GM19351 (cell line): Measurements from ENCODE around the gene CXCL1.
"Not testable (repeated sequence)": the region's sequence is repeated elsewhere in the genome, so short reads cannot be mapped to it uniquely, and the experiment has no call there.

ENCODE experiments used
- ATAC-seq: cut with Tn5 transposase; IDR thresholded peaks from one replicate; pipeline ENCODE4 v1.9.1; 2021; ENCODE audit warnings: mild to moderate bottlenecking, moderate library complexity; ENCODE audit not compliant: unreplicated experiment

Gene CXCL1

DNA sequence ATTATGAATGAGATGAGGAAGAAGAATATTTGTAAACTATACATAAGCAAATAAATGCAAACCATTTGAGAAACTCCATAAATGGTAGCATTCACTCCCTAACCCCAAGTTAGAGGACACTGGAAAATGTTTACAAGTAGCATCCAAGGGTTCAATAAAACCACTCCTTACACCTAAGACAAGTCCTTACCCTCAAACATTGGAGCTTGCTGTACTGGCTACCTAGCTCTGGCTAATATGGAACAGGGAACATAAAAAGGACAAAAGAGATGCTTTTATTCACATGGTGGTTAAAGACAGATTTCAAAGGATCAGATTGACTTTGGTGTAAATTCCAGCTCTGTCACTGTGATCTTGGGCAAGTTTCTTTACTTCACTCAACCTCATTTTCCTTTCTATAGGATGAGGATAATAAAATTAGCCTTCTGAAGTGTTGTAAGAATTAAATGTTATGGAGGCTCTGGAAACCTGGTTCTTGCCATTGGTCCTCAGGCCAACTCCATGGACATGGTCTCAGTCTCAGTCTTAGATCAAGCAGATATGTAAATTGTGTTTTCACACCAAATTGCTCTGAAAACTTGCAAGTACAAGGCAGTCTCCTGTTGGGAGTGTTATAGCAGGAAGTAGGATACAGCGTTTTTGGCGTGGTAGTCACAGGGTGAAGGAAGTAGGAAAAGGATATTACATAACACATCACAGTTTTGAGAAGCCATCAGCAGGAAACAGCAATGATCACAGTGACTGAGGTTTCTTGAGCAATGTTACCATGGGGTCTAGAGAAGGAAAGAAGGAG, 3.3 kb downstream of the CXCL1 start:
- ATAC-seq: no peak

DNA sequence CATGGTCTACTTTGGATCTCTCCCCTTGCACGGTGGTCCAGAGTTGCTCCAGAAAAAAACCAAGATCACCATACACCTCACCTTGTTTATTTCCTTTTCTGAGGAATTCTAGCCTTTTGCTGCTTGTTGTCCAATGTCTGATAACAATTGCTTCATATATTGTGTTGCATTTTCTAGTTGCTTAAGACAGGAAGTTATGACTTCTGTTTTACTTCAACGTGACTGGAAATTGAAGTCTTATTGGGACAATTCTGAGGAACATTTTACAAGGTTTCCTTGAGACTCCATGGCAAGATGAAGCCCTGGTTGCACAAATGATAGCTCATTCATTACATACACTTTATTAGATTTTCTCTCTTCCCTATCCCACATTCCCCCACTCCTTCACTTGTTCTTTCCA, 5.2 kb downstream of the CXCL1 start:
- no peak for ATAC-seq

- no peak for ATAC-seq
Measured at GRCh38 chr4:73875401-73875800, 6.2 kb downstream of the CXCL1 start.

GRCh38 chr4:73883306-73883705, 14.1 kb downstream of the CXCL1 start:
- ATAC-seq: no peak

- no peak for ATAC-seq
Measured at GRCh38 chr4:73885574-73886267, 16.5 kb downstream of the CXCL1 start.

DNA sequence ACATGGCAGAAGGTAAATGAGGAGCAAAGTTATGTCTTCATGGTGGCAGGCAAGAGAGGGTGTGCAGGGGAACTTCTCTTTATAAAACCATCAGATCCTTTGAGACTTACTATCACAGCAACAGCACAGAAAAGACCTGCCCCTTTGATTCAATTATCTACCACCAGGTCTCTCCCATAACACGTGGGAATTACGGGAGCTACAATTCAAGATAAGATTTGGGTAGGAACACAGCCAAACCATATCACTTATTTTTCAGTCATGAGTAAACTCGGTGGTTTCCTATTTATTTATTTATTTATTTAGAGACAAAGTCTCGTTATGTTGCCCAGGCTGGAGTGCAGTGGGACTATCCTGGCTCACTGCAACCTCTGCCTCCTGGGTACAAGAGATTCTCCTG, 22.1 kb downstream of the CXCL1 start:
- no peak for ATAC-seq

GRCh38 chr4:73891739-73892405, 22.7 kb downstream of the CXCL1 start:
- no peak for ATAC-seq

DNA sequence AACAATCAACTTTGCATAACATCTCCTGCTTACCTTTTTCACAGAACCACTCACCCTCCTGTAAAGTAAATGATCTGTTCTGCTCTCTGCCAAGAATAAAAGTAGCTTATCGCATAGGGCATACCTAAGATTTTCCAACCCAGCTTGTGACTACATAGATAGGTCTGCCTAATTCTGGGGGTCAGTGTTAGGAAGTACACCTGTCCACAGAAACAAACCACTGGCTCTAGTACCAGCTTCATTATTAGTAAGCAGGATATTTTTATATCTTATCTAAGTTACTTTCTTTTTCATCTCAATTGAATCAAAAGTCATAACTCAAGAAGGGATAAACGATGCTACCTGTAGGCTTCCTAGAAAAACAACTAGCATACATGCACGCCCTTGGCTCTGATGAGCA, 23.8 kb downstream of the CXCL1 start:
- ATAC-seq: no peak

GRCh38 chr4:73894001-73894400, 24.8 kb downstream of the CXCL1 start:
- ATAC-seq: no peak

GRCh38 chr4:73895201-73896175, 26.3 kb downstream of the CXCL1 start:
- ATAC-seq: no peak

DNA sequence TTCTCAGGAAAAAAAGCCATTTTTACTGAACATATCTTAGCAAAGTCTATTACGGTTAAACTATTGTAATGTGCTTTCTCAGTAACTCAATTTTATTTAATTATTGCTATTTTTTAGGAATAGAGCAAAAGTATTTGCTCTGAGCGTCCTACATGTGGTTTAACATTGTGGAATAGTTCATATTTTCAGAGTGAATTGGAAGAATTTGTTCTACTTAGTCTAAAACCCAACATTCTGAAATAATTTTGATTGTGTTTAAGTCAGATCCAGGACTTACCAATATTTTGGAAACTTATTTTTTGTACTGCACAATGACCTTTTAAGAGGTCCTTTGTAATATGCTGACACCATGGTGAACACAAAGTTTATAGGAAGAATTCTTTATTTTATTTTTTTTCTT, 27.2 kb downstream of the CXCL1 start:
- no peak for ATAC-seq

DNA sequence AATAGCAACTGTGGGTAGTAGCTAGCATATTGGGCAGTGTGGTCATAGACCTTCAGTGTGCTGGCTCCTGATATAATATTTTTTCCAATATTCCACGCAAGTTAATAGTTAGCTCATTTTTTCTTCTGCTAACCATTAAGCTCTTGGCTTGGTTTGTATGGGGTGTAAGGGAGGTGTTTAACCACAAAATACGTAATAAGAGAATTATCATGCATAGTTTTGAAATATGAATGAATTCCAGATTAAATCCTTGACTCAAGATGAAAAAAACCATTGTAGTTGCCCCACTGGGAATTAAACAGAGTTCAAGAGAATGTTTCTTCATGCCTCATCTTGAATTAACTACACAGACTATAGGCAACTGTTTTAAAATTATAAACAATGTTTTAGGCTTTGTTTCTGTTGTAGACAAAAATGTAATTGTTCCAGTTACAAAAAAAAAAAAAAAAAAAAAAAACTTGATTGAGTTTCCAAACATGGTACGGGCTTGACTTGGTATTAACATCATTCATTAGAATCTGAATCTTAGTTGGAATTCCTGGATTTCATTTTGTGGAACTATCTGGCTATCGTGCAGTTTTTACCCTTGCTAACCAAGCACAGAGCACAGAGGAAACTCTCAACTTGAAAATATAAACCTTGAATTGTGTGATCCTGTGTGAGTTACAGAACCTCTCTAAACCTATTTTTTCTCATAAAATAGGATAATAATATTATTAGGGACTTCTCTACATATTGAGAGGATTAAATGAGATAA, 28.4 kb downstream of the CXCL1 start:
- ATAC-seq: no peak

DNA sequence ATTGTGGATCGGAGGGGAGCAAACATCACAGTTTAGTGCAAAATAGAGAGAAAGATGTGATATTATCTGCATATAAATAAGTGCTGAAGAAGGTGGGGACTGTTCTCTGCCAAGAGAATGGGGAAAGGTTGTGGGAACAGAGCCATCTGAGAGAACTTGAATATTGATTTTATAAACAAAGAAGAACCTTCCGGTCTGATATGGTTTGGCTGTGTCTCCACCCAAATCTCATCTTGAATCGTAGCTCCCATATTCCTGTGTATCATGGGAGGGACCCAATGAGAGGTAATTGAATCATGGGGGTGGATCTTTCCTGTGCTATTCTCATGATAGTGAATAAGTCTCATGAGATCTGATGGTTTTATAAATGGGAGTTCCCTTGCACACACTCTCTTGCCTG, 30.1 kb downstream of the CXCL1 start:
- not testable (repeated sequence) for ATAC-seq

- ATAC-seq: no peak
Measured at GRCh38 chr4:73901031-73901430, 31.8 kb downstream of the CXCL1 start.

GRCh38 chr4:73902038-73902637, 32.9 kb downstream of the CXCL1 start:
- no peak for ATAC-seq

DNA sequence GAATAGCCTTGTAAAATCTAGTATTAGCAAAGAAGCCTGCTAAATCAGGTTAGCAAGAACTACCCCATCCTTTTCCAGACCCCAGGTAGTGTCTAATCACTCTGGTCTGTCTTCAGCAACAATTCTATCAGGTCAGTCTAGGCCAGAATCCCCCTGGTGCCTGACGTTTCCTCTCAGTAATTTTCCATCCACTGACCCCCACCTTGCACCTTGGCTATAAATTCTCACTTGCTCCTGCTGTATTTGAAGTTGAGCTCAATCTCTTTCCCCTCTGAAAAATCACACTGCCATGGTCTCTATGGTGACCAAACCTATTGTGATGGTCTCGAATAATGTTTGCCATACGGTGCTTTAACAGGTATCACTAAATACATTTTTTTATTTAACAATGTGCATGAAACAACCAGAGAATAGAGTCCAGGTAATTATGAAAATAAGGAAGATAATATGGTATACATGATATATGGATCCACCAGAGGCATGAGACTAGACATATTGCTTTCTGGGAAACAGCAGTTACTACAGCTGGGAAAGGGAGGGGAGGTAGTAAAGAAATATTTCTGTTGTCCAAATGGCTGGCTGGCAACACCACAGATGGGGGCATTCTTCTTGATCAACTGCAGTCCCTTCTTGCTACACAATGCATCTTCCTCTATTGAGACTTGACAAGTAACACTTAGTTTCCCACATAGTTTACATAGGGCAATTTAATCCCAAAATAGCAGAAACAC, 33.8 kb downstream of the CXCL1 start:
- no peak for ATAC-seq

GRCh38 chr4:73904491-73904890, 35.3 kb downstream of the CXCL1 start:
- no peak for ATAC-seq

DNA sequence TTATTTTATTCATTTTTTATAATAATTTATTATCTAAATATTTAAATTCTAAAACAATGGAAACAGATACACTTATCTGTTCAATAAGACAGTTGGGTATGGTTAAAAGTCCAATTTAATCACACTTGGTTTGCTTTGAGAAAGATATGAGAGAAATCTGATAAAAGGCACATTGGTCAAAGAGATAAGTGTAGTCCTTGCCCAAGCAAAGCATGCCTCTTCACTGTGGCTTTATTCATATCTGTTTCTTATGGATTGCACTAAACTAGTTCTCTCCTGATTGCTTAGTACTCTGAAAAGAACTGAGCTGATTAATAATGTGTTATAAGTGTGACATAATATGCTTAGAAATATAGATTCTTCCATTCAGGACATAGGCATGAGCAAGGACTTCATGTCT, 39.8 kb downstream of the CXCL1 start:
- ATAC-seq: no peak

DNA sequence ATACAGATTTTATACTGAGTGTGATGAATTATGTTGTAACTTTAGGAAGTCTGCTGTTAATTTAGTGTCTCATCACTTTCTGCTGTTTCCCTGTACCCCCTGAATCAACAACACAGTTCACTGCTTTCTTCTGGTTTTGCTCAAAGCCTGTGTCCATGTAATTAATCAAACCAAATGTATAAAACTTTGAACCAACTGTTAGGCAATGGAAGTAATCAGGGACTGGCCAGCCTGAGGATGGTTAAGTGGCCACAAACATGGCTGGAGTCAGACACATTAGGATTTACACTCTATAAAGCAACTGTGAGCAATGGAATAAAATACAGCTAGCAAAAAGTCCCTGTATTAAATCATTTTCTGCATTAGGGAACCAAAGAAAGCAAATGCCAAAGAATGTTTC, 42.6 kb downstream of the CXCL1 start:
- ATAC-seq: no peak
